HG02938 (cell line): Measurements from ENCODE around the gene TRMT44.

Experiments used
- ATAC-seq: cut with Tn5 transposase; IDR thresholded peaks from one replicate; pipeline ENCODE4 v1.9.1; 2021; ENCODE audit warnings: mild to moderate bottlenecking, moderate library complexity; ENCODE audit not compliant: unreplicated experiment

Gene TRMT44

DNA sequence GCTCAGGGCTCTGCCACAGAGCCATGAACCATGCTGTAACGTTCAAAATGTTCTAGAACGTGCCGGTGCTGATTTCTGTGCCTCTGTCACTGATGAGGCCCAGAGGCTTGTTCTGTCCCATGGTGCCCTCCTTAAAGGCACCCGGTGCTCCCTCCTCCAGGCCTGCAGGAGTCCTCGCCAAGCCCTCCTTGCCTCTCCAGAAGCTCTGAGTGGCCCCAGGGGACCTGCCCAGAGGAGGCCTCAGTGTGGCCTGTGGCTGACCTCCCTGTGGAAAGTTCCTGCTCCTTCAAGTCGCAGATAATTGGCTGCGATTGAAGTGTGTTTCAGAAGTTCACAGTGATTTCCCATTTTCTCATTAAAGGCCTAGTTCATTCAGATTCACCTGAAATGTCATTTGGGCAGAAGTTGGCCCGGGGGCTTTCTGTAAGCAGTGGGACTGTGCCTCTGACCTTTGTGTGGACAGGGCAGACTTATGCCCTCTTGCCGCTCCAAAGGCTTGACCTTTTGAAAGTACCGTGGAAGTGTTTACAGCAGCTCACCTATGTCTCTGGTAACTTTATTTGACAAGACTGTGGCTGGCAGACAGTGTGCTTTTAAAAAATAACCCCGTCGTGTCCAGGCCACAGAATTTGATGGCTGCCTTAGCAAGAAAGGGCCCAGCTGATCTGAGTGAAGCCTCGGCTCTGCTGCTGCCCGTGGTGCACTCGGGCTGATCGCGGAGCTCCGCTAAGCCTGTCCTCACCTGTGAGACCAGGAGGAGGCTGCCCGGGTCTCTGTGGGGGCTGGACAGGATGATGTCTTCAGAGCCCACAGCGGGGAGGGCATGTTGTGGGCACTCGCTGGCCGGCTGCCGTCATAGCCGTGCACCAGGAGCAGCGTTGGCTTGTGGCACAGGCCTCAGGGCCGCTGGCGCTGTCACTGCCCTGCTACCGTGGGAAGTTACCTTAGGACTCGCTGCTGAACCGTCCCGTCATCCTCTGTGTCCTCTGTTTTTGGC, 25.3 kb downstream of the TRMT44 start:
- ATAC-seq = no peak

DNA sequence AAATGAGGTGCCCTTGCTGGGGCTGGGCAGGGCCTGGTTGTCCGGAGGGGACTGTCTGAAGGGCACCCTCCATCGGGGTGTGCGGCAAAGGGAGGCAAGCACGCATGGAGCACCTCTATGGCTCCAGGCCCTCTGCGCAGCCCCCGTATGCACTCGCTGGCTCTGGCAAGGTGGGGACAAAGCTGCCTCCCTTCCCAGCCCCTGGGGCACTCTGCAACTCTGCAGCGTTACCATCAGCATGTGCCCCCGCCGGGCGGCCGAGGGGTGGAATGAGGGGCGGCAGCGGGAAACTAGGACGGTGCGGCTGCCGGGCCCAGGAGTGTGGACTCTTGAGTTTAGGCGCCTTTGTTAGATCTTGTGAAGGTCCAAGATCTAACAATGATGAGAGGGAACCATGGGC, 26.4 kb downstream of the TRMT44 start:
- ATAC-seq = no peak

DNA sequence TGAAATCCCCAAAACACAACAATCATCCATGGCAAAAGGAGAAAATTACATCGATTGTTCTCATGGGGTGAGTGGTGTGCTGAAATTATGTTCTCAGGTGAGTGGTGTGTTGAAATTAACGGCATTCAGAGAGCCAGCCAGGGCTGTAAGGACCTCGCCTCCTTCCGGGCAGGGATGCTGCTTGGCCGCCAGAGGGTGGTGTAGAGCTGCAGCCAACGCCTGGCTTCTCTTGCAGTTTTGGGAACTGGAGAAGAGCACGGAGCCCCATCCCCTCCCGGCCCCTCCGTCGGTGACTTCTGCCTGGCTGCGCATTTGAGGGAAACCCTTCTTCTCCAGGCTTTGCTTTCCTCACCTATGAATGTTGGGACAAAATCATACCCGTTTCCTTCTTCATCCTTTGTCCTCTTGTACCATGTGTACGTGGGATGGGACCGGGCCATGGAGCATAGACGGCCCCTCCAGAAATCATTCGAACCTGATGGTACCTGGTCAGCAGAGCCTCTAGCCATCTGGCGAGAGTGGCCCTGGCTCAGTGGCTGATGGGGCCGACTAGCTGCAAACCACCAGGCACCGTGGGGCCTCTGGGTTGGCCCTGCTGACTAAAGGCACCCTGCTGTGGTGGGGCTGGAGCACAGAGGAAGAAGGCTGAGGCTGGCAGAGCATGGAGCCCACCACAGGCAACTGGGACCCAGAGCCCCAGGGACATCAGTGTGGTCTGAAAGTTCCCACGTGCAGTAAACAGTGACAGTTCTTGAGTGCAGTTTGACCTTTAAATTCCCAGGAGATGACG, 28.4 kb downstream of the TRMT44 start:
- peak; percentile 78 for ATAC-seq

DNA sequence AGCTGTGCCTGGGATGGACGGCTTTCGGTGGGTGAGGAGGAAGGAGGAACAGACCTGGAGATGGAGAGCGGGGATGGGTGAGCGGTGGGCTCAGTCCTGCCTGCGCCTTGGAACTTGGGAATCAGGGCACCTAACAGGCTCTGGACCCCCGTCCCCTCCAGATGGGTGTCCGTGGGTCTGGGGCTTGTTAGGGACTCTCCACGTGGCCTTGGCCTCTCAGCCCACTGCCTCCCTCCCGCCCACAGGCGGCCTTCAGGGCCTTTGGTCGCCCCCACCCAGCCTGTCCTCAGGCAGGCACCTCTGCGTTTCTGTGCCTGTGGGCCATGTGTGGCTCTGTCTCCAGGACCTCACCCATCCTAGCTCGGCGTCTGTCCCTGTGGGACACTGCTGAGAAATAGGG, 29.0 kb downstream of the TRMT44 start:
- ATAC-seq = no peak

DNA sequence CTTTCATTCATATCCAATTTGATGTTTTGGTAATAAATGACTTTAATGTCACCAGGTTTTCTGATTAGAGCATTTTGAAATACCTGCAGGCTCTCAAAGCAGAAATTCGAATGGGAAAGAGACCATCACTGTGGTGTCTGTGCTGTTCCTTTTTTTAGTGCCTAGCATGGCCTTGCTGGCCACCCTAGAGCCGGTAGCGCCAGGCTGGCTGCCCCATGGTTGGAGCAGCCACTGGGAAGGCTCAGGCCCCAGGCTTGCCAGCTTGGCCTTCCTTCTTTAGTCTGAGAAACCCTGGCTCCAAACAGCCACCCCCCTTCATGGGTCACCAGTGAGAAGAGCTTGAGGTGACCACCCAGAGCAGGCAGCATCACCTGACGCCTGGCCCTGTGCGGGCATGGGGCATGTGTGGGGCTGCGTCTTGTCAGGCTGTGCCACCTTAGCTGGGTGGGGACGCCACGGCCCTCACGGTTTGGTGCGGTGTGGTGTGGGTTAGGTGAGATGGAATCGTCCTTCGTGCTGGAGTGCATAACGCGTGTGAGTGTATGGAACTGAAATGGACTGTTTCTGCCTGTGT, 30.0 kb downstream of the TRMT44 start:
- ATAC-seq = no peak

DNA sequence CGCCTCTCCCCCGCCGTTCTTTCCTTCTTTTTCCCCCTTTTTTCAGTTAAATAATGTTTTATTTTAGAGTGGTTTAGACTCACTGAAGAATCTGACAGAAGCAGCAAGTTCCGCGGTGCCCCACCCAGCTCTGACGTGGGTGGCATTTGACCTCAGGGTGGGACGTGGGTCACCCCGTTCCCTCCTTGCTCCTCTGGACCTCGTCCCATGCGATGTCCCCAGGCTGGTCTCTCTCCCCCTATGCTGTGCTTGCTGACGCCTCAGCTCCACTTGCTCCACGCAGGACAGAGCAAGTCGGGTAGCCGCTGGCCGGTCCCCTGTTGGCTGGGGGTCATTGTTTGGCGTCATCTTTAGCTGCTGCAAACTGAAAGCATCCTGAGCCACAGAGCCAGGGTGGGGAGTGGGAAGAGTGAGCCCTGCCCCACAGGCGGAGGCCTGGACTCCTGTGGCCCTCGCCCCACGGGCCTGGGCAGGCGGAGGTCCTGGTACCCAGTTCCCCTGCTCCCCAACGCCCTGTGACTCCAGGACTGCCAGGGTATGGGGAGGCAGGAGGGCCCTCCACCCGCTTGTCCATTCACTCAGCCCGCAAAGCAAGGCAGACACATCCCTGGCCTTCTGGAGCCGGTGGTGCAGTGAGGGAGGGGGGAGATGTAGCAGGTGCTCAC, 30.8 kb downstream of the TRMT44 start:
- ATAC-seq = no peak

DNA sequence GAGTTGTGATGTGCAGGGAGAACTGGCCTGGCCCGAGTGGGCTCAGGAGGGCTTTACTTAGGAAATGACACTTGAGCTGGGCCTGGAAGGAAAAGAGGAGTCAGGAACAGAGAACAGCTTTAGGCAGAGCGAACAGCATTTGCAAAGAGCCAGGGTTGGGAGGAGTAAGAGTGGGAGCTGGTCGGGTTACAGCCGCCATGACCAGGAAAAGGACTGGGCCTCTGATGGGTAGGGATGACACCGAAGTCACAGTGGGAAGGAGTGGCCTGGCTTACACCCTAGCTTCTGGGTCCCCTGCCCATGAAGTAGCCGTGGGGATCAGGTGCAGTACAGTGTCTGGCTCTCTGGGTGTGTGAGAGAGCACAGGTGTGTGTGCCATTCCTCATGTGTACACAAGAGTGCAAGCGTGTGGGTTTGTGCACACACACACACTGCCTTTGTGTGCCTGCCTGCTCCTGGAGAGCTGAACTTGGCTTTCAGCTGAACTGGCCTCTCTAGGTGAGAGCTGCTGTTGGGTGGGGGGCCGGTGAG, 31.6 kb downstream of the TRMT44 start:
- no peak for ATAC-seq

DNA sequence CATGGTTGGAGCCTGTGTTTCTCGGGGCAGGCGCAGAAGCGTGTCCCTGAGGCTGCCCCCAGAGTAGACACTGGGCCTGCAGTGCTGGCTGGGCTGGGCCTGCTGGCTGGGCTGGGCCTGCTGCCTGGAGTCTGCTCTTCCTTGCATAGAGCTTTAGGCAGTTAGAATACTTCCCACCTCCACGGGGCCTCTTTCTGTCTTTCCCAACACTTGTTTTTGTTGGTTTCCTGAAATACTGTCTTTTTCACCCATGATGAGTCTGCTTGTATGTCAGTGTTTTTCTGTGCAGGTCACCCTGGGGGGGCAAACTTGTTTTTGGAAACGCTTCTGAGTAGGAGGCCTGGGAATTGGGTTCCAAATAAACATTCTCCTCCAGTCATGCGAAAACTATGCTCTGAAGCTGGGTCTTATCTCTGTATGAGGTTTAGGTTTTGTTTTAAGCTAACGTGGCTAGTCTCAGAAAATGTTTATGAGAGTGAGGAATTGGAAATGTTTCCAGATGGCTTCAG, 32.2 kb downstream of the TRMT44 start:
- ATAC-seq = no peak

DNA sequence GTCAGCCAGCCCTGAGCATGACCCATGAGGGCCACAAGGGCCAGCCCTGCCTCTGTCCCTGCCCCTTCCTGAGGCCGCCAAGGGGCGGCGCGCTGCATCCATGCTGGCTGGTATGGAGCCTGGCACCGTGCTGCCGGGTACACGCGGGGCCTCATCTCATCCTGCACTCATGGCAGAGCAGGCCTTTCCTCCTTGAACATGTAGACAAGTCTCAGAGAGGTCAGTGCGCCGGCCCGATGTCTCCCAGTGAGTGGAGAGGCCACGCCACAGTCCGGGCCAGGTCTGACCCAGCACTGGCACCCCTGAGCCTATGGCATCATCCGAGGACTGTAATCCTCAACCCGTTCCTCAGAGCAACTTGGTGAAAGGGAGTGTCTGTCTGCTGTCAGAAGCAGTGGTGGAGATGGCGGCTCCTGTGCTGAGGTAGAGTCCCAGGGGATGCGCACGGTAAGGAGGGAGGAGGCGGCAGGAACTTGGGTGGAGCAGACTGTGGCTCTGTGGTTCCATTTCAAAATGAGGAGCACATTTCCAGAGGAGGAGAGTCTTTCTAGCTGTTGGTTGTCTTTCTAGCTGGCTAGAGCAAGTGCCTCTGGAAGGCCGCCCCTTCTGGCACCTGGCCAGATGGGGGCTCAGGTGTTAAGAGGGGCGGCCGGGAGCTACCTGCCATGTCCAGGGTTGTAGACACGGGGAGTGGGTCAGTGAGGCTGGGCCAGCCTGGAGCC, 32.8 kb downstream of the TRMT44 start:
- ATAC-seq = no peak

DNA sequence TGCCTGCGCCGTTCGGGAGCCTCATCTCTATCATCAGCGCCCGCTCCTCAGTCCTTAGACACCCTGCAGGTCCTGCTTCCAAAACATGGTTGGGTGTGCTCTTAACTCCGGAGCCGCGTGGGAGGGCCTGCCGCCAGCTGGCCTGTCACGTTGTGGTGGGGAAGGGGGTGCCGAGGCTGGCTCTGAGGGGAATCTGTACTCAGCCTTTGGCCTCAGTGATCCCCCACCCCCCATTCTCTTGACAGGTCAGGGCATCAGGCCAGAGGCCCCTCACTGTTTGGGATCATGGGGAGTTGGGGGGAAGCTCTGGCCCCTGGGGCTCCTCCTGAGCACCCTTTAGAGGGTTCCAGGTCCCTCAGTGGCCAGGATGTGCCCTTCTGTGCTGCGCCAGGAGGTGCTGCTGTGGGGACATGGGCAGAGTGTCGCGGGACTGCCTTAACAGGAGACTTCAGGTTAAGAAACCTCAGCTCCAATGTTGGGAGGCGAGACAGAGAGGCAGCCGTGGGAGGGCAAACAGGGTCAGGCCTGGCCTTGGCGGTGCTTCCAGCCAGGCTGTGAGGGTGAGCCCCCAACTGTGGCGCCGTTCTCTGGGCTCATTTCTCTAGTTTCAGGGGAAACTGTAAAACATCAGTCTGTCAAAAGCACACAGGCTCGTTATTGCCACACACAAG, 33.5 kb downstream of the TRMT44 start:
- no peak for ATAC-seq

DNA sequence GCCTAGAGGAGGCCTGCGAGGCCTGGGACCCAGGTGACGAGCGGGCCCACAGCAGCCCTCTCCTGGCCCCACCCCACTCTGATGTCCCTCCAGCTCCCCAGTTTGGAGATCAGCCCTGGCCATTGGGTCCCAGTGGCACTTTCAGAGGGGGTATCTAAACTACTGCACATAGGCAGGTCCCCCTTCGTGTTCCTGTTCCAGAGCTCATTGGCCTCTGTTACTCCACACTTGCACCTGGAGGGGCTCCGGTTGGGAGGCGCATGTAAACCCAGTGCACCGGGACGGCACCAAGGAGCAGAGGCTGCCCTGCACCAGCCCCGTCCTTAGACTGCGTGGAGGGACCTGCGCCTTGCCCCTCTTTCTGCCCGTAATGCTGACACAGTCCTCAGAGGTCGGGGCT, 34.3 kb downstream of the TRMT44 start:
- no peak for ATAC-seq

DNA sequence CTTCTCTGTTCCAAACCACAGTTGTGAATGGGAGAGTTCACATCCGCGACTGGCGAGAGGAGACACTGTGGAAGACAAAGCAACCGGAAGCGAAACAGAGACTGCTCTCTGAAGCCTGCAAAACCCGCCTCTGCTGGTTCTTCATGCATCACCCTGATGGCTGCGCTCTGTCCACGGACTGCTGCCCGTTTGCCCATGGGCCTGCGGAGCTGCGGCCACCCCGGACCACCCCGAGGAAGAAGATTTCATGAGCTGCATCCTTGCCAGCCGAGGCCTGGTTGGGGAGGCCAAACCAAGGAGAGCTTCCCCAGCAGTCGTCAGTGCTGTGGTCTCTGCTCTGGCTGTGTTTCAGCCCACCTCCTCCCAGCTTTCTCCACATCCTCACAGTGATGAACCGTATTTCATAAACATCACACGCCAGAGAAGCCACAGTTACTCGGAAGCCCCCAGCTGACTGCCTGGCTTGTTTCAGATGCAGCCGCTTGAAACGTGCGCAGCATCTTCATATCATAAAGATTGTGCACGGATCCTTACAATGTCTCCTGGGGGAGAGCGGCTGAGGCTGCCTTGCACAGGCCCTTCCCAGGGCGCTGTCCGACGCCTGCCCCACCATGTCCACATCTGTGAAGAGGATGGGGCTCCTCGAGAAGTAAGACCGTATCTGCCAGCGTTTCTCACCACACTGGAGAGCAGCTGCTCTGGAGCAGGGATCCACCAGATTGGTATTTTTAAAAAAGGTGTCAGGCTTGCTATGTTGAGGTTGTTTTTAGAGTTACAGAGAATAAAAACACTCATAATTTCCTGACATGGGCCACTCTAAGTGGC, 35.4 kb downstream of the TRMT44 start:
- no peak for ATAC-seq

DNA sequence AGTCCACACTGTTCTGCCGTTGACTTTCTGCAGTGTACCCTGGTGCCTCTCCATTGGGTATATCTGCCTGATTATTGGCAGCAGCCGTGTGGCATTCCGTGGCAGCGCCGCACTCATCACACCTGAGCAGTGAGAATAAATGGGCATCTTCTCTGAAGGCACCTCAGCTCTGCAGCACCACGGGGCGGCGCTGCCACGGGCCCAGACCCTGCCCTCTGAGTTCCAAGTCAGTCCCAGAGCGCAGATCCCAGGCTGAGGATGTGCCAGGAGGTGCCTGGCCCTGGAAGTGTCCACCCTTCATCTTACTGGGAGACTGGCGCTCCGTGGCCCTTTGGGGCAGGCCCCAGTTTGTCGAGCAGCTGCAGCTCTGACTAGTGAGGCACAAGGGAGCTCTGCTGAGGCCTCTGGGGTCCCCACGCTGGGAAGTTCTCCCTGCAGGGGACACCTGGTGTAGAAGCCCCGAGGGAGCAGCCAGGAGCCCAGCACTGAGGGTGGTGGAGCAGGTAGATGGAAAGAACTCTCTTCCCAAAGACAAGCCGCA, 36.6 kb downstream of the TRMT44 start:
- ATAC-seq = no peak

DNA sequence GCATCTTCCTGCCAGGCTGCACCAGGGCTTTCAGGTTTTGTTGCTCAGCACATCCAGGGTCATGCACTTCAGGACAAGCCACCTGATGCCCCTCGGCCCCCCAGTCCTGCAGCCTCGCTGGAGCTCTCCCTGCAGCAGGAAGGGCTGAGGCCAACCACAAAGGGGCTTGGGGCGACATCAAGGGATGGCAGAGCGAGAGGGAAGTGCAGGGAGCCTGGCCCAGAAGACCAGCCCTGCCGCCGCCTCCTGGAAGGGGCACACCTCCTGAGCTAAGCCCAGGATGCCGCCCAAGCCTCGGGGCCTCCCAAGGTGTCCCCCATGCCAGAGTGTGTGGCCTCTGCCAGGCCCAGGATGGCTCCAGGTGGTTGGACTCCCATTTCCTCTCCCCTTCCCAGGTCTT, 37.1 kb downstream of the TRMT44 start:
- no peak for ATAC-seq

DNA sequence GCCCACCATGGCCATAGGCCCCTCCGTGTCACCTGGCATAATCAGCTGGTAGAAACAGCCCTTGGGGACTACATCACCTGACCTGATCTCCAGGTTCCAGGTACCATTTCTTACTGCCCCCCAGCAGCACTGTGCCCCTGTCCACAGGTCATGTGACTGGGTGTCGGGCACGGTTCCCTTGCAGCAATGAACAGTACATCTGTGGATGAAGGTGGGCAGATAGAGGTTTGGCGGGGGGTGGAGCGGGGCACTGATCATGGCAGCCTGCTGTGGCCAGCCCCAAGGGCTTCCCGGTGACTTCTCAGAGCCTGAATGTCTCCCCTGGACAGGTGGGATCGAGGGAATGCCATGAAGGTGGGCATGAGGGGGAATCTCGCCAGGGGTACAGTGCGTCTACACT, 37.8 kb downstream of the TRMT44 start:
- ATAC-seq = no peak

DNA sequence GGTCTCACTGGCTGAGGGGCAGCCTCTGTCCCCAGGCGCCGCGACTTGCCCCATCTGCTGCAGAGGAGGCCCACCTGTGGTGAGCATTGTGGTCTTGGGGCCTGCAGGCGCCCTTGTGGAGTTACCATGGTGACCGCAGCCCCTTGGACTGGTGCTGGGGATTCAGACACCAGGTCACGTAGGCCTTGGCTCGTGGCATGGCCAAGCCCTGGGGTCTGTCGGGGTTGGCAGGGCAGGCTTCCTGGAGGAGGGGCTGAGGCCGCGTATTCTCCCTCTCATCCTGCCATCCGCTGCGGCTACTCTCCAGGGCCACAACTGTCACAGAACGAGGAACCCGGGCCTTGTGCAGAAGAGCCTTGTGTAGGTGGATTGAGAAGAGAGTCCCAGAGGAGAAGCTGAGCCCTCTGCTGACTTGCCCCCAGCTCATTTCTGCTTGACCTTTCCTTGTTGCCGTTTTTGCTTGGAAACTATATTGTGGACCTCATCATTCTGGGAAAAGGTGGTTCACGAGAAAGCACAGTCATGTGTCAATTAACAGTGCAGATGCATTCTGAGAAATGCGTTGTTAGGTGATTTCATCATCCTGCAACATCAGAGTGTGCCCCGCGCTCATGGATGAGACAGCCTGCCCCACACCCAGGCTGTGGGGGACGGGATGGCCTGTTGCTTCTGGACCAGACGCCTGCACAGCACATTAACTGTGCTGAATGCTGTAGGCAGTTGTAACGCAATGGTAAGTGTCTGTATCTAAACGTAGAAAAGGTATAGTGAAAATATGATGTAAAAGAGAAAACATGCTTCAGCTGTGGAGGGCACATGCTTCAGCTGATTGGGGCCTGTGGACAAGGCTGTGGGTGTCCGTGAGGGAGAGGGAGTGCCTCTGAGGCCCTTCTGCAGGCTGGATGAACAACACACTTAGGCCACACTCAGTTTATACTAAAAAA, 38.5 kb downstream of the TRMT44 start:
- no peak for ATAC-seq

DNA sequence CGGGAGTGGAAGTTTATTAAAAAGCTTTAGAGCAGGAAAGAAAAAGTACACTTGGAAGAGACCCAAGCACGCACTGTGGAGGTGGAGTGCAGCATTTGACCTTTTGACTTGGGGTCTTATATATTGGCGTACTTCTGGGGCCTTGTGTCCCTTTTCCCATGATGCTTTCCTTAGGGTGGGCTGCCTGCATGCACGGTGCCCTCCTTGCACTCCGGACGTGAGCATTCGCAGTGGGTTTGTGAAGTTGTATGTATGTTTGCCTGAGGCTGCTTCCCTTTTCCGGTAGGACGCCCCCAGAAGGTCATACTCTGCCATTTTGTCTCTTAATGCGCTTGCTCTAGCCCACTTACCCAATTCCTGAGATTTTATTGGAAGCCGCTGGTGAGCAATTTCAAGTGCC, 39.6 kb downstream of the TRMT44 start:
- ATAC-seq = no peak
